GM19193 (cell line): Measurements from ENCODE around the gene OR6Q1.

Experiments
- POLR2A ChIP-seq: IDR thresholded peaks from 4 replicates; pipeline ENCODE4 v1.6.1; 2011; ENCODE audit not compliant: insufficient read depth, insufficient read length; ENCODE audit errors: extremely low read depth

OR6Q1 gene

GRCh38 chr11:58055806-58056401 lies 25.2 kb downstream of the OR6Q1 start:
- TF ChIP-seq POLR2A: no peak

DNA sequence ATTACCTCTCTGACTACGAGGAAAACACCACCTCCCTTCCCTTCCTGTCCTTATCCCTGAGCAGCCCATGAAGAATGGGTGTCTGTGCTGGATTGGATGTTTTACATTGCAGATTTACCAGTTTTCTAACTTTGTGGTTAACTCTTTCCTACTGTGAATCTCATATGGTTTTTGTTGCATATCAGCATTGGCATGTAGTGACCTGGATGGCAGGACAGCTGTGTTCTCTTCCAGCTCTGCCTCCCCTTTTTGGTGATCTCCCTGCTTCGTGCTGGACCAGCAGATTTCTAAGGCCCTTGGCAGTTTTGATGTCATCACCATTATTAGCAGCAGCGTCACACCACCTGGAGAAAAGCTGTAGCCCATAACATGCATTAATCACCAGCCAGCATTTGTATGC lies 26.7 kb downstream of the OR6Q1 start:
- no peak for TF ChIP-seq POLR2A

DNA sequence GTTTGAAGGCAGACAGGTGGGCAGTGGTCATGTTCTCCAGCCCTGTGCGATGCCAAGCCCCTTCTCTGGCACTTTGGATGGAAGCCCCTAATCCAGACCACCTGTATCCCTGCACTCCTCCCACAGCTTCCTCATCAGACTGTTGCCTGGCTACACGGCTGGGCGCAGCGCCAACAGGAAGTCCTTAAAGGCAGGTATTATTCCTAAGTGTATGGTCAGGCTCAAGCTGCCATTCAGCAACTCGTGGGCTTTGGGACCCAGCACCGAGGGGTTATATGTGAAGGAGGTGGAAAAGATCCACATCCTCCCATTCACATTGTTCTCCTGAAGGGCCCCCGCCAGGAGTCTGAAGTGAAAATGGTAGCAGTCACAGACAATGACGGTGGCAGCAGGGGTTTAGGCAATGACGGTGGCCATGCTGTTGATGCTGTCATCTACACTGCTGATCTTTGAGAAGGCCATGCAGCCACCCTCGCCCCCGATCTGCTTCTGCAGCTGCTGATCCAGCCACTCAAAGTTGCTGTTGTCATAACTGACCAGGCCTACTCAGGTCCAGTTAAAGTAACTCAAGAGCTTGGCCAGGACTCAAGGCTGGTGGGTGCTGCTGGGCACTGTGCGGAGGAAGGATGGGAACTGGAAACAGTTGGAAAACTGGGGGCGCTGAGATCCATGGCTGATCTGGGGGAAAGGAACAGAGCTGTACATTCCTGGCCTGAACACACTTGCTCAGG lies 27.7 kb downstream of the OR6Q1 start:
- TF ChIP-seq POLR2A: no peak

DNA sequence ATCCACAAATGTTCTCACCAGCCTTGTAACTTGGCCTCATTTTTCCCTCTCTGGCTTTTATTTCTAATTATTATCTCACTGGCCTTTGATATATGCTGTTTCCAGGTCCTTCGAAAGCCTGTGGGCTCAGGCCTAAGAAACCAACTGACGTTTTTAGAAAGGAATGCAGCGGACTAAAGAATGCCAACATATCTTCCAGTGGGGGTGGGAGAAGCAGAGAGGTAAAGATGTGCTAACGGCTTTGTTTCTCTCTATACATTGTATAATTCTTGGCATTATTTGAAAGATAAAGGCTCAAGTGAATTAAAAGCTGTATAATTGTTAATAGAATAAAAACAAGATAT lies 28.2 kb downstream of the OR6Q1 start:
- TF ChIP-seq POLR2A: no peak

DNA sequence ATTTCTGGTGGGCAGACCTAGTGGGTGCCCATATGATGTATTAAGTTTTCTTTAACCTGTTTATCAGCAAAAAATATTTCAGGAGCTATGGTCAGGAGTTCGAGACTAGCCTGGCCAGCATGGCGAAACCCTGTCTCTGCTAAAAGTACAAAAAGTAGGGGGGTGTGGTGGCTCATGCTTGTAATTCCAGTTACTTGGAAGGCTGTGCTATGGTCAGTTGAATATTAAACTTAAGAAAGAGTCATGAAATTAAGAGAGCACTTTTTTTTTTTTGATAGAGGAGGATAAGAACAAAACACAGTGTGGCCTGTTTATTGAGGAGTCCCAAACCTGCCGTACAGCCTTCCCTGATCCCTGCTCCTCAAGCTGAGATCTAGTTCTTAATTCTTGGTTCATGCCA lies 29.8 kb downstream of the OR6Q1 start:
- no peak for TF ChIP-seq POLR2A

- no peak for TF ChIP-seq POLR2A
Measured at GRCh38 chr11:58060939-58061672, 30.4 kb downstream of the OR6Q1 start.

- TF ChIP-seq POLR2A: no peak
Measured at GRCh38 chr11:58061813-58062212, 31.1 kb downstream of the OR6Q1 start.

DNA sequence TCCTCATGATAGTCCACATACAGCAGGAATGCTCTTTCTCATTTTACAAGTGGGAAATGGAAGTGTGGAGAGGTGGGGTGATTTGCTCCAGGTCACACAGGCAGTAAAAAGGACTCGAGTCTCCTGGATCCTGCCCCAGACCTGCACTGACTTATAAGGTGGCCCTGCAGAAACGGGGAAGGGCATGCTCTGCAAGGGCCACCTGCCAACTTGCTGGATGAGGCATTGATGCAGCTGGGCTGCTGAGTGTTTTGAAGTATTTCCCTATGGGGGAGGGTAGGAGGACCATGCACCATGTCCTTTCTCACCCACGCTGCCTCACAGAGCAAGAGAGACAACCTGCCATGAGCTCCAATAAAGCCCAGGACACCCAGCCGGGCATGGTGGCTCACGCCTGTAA lies 36.9 kb downstream of the OR6Q1 start:
- TF ChIP-seq POLR2A: no peak

DNA sequence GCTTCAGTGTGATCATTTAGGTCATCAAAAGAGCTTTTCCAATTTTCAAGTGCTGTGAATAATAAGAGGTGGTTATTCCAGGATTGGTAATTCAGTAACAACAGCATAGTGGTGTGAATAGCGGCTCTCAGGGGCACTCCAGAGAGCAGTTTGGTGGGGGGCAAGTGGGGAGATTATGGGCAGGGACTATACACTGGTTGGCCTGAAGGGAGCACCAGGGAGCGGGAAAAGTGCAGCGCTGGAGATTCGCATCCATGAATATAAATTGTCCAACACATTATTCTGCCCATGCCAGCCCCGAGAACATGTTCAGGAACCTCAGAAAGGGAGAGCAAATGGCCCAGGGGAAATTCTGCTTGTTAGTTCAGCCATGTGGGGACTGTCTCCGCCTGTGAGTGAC lies 37.9 kb downstream of the OR6Q1 start:
- TF ChIP-seq POLR2A: no peak

DNA sequence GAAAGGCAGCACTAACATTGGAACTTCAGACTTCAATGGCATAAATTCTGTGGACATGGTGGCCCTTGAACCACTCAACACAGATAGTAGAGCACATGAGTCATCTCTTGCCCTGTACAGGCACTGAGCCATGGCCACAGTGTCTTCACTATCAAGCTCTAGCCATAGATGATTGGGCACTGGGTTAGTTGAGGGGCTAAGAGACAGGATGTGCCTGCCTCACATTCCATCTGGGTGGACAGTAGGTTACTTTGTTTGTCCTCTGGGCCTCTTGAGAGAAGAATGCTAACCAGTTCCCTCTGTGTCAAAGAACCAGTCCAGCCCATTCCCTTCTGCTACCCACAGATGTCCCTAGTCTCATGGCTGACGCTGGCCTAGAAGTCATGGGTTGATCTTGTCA lies 39.8 kb downstream of the OR6Q1 start:
- no peak for TF ChIP-seq POLR2A

DNA sequence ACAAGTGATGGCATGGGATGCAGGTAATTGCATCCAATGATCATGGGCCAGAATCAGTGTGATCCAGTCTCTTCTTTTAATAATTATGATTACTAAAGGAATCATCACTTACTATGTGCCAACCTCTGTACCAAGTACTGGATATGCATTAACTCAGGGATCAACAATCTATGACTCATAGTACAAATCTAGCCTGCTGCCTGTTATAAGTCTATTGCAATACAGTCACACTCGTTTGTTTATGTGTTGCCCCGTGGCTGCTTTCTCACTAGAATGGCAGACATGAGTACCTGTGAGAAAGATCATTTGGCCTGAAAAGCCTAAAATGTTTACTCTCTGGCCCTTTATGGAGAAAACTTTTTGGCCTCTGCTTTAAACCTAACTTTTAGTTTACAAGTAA lies 45.0 kb downstream of the OR6Q1 start:
- no peak for TF ChIP-seq POLR2A
